ENCODE data around the gene KLRF2. TPM values are rescaled to one million over a fixed set of nuclear protein-coding genes. Genes with fewer than 3 reads are reported as not detected.

Gene KLRF2
- total RNA-seq, 2 experiments from 2014 or later, result not detected

- H3K27me3 Mint-ChIP-seq, result peaks cover 2% of the 10 kb centered on the region
- H3K27ac Mint-ChIP-seq, result no peak overlapping the region
- TF ChIP-seq, protein P1, sequence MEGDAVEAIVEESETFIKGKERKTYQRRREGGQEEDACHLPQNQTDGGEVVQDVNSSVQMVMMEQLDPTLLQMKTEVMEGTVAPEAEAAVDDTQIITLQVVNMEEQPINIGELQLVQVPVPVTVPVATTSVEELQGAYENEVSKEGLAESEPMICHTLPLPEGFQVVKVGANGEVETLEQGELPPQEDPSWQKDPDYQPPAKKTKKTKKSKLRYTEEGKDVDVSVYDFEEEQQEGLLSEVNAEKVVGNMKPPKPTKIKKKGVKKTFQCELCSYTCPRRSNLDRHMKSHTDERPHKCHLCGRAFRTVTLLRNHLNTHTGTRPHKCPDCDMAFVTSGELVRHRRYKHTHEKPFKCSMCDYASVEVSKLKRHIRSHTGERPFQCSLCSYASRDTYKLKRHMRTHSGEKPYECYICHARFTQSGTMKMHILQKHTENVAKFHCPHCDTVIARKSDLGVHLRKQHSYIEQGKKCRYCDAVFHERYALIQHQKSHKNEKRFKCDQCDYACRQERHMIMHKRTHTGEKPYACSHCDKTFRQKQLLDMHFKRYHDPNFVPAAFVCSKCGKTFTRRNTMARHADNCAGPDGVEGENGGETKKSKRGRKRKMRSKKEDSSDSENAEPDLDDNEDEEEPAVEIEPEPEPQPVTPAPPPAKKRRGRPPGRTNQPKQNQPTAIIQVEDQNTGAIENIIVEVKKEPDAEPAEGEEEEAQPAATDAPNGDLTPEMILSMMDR (IDR thresholded peaks at IDR 0.05), result no peak
- H3K4me1 Mint-ChIP-seq (ENCODE audit: low read depth), result peaks cover 9% of the 10 kb centered on the region
- H3K36me3 Mint-ChIP-seq (ENCODE audit: low read depth), result no peaks in the 10 kb centered on the region
- H3K4me3 Mint-ChIP-seq, result no peak overlapping the region
- POLR2A ChIA-PET, result no interaction called here
- CTCF ChIA-PET, result interaction anchor here (1.5 to 5.3 kb wide), 3 partner anchors 11 to 186 kb away, joined by 4 to 27 read pairs (median 9); no protein-coding TSS in a partner anchor
- intact Hi-C loops (cut with micrococcal nuclease), result loop anchor here (5.0 kb wide), 2 partner anchors 61 to 181 kb away; partner anchors contain the start of gene CLEC2B
- no peak for ATAC-seq
- no peak for DNase-seq
- no peaks in the 10 kb centered on the region for H3K9me3 Mint-ChIP-seq
Measured at GRCh38 chr12:9928607-9929006, 47.3 kb downstream of the KLRF2 start.

DNA sequence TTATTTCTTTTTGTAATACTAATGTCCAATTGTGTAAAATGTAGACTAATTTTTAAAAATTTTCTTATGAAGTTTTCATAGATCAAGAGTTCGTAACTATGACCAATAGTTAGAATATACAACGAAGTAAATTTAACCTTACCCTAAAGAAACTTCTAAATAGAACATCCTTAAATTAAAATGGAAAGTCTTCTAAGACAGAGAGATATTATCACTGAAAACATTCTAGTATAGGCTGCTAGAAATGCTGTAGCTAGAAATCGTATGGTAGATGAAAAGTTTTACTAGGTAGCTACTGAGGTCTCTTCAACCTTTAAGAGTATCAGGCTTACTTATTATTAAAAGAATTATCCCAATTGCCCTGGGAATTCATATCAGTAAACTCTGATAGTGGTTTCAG lies 50.0 kb downstream of the KLRF2 start:
- ATAC-seq, result no peak
- TF ChIP-seq, protein P1 (IDR thresholded peaks at IDR 0.05), result no peak
- H3K9me3 Mint-ChIP-seq, result no peaks in the 10 kb centered on the region
- ChIA-PET CTCF (interaction anchor here (1.8 to 1.9 kb wide), 3 partner anchors 9 to 181 kb away, joined by 5 to 9 read pairs (median 8); no protein-coding TSS in a partner anchor), POLR2A (interaction anchor here (0.7 kb wide), 1 partner anchor 118 kb away, joined by 3 read pairs; no protein-coding TSS in a partner anchor)
- no peak overlapping the region for H3K27ac Mint-ChIP-seq
- no peaks in the 10 kb centered on the region for H3K36me3 Mint-ChIP-seq (ENCODE audit: low read depth)
- peaks cover 2% of the 10 kb centered on the region for H3K4me1 Mint-ChIP-seq (ENCODE audit: low read depth)
- no peak for DNase-seq
- intact Hi-C loops (cut with micrococcal nuclease), result no loop called here
- no peak overlapping the region for H3K4me3 Mint-ChIP-seq
- H3K27me3 Mint-ChIP-seq, result peaks cover 2% of the 10 kb centered on the region

DNA sequence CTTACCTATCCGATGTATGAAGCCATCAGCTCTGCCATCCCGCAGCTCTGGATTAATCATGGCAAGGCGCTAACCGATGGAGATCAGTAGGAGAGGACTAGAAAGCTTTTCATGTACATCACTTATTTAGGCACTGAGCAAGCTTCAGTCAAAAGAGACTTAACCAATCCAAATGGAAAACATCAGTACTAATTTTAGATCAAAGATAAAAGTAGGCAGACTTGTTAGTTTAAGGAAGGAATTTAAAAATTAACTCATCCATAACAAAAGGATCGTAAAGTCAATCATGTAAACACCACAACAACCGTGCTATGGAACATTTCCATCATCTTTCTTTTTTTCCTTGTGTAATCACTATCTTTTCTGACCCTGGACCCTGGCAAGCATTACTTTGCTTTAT lies 51.0 kb downstream of the KLRF2 start, which contains the start of gene CLEC2A:
Gene CLEC2A (minus strand): TSS at position 101 of the 400 bp plus-strand sequence. CDS start 41 bp downstream, at position 60.
- POLR2A ChIA-PET, result interaction anchor here (0.6 kb wide), 1 partner anchor 193 kb away, joined by 5 read pairs; no protein-coding TSS in a partner anchor
- no peak for DNase-seq

DNA sequence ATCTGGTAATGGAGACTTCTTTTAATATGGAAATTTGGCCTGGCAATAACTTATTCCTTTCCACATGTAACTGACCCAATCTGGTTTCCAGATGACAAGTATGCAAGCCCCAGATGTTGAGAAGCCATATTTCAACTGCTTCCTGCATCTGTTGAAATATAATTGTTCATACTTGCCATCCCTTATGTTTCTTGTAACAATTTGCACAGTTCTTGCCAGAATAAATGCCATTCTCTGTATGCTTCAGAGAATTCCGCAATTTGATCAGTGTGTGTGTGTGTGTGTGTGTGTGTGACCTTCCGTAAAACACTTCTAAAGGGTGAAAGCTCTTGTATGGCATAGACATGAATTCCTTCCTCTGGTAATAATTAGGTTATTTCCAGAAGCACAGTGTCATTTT lies 52.7 kb downstream of the KLRF2 start:
- no peak overlapping the region for H3K4me3 Mint-ChIP-seq
- H3K9me3 Mint-ChIP-seq, result no peaks in the 10 kb centered on the region
- DNase-seq (no peak), ATAC-seq (no peak)
- ChIA-PET CTCF (no interaction called here), POLR2A (no interaction called here)
- TF ChIP-seq, protein P1 (IDR thresholded peaks at IDR 0.05), result no peak
- intact Hi-C loops (cut with micrococcal nuclease), result no loop called here
- H3K27ac Mint-ChIP-seq, result no peak overlapping the region
- no peaks in the 10 kb centered on the region for H3K36me3 Mint-ChIP-seq (ENCODE audit: low read depth)
- H3K27me3 Mint-ChIP-seq, result peaks cover 2% of the 10 kb centered on the region
- H3K4me1 Mint-ChIP-seq (ENCODE audit: low read depth), result no peaks in the 10 kb centered on the region

More for the DNA sequence above, 51.0 kb downstream of the KLRF2 start, which contains the start of gene CLEC2A:
- intact Hi-C loops (cut with micrococcal nuclease), result no loop called here
- H3K36me3 Mint-ChIP-seq (ENCODE audit: low read depth), result no peaks in the 10 kb centered on the region
- H3K27ac Mint-ChIP-seq, result no peak within 1 kb of the TSS
- peaks cover 2% of the 10 kb centered on the region for H3K27me3 Mint-ChIP-seq
- H3K9me3 Mint-ChIP-seq, result no peaks in the 10 kb centered on the region
- H3K4me3 Mint-ChIP-seq, result no peak within 1 kb of the TSS
- H3K4me1 Mint-ChIP-seq (ENCODE audit: low read depth), result peaks cover 2% of the 10 kb centered on the region
- no peak for ATAC-seq
- TF ChIP-seq, protein P1 (IDR thresholded peaks at IDR 0.05), result no peak
- CTCF ChIA-PET, result interaction anchor here (0.6 to 1.9 kb wide), 4 partner anchors 8 to 182 kb away, joined by 3 to 9 read pairs (median 6); no protein-coding TSS in a partner anchor

DNA sequence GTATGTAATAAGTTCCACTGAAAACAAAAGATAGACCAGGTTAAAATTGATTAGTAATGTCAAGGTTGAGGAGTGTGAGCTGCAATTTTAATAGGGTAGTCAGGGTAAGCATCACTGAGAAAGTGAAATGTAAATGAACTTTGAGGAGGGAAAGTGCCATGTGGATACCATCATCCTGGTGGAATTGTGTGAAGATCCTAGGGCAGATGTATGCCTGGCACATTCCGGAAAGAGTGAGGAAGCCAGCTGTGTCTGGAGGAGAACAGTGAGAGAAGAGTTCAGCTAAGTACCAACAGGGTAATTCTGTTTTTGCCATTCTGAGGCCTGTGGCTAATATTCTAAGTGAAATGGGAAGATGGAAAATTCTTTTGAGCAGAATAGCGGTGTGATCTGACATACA lies 53.7 kb downstream of the KLRF2 start:
- no peak for DNase-seq
- ATAC-seq, result no peak
- ChIA-PET CTCF (interaction anchor here (0.8 kb wide), 1 partner anchor 8 kb away, joined by 3 read pairs; no protein-coding TSS in a partner anchor), POLR2A (no interaction called here)
- Mint-ChIP-seq H3K4me3 (no peak overlapping the region), H3K4me1 (ENCODE audit: low read depth) (no peaks in the 10 kb centered on the region), H3K36me3 (ENCODE audit: low read depth) (no peaks in the 10 kb centered on the region), H3K9me3 (no peaks in the 10 kb centered on the region), H3K27ac (no peak overlapping the region), H3K27me3 (peaks cover 2% of the 10 kb centered on the region)
- intact Hi-C loops (cut with micrococcal nuclease), result no loop called here
- TF ChIP-seq, protein P1 (IDR thresholded peaks at IDR 0.05), result no peak
